GM21526 (cell line): ENCODE measurements around the gene BORCS6.

Experiments used
- ATAC-seq: cut with Tn5 transposase; IDR thresholded peaks from one replicate; pipeline ENCODE4 v1.9.1; 2021; ENCODE audit warnings: moderate library complexity; ENCODE audit not compliant: unreplicated experiment, low FRiP score

BORCS6 gene

DNA sequence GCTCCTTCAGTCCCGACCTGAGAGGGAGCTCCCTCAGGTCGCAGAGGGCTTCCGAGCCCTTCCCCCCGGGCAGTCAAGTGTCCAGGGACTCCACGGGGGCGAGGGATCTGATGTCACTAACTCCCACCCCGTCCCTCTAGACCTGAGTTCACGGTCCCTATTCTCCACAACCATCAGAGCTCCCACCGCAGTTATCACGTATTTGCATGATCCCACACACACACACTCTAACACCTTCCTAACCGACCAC, 34.1 kb downstream of the BORCS6 start:
- no peak for ATAC-seq

DNA sequence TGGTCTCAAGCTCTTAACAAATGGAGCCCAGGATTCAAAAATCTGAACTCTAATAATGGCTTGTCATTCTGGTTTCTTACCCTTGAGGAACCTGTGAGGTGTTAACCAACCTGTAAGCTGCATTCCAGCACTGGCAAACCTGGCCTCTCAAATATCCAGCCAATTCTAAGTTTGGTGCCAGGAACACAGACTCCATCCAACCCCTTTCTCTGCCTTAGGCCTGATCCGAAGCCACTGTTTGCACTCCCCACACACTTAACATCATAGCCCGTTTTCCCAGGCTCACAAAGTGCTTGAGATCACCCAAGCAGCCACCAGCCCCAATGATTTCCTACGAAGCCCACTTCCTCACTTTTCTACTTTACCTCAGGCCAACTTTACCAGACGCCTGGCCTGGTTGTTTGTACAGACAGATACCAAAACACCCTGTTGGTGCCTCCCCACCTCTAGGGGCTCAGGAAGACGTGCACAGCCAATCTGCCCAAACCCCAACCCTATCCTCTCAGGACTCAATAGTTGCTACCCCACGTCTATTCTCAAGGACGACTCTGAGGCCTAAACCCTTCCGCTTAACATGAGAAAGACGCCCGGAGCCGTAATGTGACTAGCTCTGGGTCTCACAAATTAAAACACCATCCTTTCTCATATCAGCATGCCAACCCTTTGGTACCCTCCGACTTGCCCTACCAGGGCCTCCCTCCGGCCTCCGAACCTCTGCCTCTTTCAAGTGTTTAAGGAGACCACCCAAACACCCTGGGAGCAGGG, 34.6 kb downstream of the BORCS6 start:
- ATAC-seq = no peak

DNA sequence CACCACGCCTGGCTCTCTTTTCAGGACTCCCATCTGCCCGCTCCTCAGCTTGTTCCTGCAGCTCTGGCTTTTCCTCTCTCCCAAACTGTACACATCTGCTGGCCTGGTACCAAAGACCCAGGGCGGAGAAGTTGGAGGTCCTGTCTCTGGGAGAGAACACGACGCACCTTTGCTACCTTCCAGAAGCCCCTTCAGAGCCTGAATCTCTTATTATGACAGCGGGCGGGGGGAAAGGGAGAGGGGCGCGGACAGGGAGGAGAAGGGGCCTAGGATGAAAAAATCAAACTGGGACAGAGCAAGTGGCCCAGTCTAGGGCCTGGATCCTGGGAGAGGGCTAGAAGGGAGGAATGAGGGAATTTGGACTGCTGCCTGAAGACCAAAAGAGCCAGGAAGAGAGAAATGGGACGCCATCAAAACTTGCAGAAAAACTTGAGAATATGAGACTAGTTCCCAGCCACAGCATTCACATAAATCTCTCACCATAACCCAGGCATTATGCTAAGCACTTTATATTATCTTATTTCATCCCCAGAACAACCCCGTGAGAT, 35.3 kb downstream of the BORCS6 start:
- no peak for ATAC-seq

DNA sequence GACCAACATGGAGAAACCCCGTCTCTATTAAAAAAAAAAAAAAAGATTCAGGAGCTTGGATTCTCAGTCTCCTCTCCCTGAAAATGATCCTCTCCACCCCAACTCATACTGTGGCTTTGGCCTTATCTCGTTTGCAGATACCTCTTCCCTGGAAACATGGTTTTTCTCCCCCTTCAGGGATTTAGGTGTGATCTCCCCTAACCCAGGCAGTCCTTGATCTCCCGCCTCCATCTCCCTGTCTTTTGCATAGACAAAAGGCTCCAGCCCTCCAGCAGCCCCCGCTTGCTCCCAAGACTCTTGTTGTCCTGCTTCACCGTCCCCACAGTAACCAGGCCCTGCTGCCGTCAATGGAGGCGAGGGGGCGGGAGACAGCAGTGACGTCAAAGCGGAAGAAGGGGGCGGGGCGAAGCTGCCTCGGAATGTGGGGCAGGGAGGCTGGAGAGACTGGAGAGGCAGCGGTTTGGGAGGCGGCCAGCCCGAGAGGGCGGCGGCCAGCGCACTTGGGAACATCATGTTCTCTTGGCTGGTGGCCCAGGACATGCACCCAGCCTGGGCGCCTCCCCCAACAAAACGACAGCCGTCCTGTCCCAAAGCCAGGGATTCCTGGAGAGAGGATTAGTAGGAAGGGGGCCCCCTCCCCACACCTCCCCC, 35.9 kb downstream of the BORCS6 start:
- ATAC-seq = no peak

DNA sequence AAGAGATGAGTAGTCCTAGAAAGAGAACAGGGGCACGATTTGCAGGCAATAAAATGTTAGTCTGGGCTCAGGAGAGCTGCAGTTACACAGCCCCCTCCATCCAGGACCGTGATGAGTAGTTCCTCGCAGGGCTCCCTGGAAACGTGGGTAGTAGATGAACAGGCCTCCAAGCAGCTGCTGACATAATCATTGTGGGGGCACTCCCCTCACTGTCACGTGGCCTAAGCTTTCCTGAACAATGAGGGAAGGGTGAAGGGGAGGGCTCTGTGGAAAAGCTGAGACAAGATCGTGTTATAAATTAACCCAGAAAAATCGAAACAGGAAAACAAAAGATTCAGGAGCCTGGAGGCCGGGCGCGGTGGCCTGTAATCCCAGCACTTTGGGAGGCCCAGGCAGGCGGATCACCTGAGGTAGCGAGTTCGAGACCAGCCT, 36.4 kb downstream of the BORCS6 start:
- no peak for ATAC-seq

DNA sequence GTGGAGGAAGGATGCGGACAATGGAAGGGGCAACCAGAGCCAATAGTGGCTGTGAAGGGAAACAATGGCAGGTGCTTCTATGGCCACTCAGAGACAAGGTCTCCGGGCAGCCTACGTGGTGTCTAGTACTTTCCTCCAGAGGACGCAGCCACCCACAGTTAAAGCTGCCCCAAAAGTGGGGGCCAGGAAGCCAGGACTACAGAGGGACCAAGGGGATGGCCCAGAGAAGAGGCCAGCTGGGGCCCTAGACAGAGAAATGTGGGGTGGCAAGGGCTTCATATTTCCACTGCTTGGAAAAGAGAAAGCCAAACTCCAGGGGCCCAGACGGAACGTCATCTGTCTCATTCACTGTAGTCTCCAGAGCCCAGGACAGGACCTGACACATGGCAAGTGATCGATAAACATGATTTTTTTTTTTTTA, 36.9 kb downstream of the BORCS6 start:
- ATAC-seq = no peak

DNA sequence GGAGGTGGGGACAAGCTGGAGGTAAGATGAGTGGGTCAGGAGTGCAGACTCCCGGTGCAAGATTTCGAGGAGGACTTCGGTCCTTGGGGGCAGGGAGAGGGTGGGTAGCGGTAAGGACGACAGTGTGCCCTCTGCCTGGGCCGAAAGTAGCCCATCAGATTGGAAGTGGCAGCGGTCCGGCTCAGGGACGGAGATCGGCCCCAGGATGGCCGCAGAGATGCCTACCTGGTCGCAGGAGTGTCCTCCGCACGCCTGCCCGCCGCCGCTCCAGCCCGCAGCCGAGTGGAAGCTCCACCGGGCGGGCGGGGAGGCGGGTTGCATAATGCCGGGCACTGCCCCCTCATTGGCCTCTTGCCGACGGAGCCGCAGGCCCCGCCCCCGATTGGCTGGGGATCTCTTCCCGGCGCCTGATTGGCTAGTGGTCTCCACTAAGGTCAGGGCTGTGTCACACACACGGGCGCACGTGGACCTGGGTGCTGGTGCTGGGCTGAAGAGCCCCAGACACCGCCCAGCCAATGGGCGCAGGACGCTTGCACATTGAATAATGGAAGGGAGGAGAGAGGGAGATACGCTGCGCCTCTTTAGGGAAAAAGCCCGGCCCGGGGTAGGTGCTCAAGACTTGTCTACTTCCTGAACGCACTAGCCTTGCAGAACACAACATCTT, 37.7 kb downstream of the BORCS6 start, which contains the start of gene PER1:
PER1 (minus strand) TSS at position 293 of the 664 bp plus-strand sequence. CDS start 1,698 bp downstream, outside the sequence.
- ATAC-seq = no peak

DNA sequence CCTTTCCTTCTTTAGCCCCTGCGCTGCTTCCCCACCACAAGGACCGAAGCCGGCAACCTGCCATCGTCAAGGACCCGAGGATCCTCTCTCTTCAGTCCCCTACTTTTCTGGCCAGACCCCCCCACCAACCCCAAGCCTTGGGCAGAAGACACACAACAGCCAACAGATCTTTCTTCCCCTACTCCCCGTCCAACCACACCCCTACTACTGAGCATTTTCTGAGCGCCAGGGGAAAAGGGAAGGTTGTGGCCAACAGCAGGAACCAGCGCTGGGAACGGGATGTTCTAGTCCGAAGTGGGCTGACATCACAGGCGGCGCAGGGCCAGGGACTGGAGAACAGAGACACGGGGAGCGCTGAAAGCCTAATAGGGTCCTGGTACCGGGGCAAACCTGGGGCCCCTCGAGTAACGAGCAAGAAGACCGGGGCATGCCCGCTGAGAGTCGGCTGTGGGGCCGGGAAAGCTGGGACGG, 38.3 kb downstream of the BORCS6 start:
- no peak for ATAC-seq

DNA sequence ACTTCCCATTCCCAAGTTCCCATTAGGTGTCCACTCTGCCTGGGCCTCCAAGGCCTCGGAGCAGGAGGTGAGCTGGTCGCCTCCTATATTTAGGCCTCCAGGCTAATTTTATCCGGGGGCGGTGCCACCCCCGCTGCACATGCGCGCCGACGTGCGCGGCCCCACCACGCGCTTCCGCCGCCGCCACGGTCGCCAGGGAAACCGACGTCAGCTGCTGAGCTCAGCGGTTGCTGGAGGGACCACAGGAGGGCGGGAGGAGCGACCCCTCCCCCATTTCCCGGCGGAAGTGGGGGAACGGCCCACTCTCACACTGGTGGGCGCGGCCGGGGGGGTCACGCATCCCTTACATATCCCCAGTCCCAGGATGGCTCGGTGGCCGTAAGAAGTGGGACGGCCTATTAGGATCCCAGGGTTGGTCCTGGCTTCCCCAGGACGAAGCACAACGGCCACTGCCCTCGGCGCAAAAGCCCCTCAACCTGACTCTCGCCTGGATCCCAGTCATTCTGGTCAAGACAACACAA, 38.8 kb downstream of the BORCS6 start:
- ATAC-seq = no peak

DNA sequence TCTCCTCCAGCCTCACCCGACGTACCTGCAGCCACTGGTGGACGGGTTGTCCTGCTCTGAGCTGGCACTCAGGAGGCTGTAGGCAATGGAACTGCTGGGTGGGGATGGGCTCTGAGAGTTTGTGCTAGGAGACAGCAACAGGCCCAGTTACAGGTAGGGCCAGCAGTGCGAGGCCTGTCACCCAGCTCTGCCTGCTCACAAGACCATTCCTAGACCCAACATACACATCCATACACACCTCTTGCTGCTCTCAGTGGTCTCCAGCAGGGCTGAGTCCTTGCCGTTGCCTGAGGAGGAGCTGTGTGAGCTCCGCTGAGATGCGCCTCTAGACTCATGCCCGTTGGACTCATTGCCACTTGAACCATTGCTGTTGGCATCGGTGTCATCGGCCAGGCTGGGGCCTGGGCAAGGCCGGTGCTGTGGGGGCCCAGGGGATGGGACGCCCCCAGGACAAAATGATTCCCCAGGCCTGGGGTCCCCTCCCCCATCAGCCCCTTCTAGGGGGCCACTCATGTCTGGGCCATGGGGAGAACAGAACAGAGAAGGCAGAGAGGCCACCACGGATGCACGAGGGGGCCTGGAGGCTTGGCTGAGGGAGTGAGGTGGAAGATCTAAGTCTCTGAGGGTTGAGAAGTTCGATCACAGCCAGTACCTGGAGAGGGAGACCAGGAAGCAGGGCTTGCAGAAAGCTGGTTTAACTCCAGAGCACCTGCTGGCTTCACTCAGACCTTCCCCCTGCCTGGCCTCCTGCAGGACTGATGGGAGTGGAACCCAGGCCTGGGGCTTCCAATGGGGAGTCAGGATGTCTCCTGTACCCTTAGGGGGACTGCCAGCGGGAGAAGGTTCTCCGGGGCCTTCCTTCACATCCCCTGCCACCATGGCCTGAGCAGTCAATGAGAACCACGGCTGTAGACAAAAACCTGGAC, 39.5 kb downstream of the BORCS6 start:
- no peak for ATAC-seq

DNA sequence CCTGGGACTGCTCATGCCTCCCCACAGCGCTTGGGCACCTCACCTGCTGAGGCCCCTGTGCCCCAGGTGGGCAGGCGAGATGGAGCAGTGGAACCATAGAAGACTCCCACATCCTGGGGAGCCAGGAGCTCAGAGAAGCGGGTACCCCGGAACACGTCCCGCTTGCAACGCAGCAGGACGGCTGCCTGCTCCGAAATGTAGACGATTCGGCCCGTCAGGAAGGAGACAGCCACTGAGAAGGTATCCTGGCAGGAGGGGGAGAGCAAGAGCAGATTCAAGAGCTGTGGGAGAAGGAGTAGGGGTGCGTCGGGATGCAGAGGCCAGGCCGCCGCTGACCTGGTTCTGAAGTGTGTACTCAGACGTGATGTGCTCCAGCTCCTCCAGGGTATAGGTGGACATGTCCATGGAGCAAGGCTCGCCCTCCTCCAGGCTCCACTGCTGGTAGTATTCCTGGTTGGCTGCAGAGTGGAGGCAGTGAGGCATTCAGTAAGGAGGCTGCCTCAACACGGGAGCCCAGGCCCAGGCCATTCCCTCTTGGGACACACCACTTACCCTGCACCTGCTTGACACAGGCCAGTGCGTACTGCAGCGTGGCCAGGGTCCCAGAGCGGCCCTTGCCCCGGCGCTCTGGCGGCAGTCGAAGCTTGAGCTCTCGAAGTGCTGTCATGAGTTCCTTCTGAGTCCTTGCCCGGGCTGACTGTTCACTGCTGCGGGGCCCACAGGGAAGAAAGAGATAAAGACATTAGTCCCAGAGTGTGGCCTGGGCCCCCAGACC, 40.4 kb downstream of the BORCS6 start:
- ATAC-seq = no peak

DNA sequence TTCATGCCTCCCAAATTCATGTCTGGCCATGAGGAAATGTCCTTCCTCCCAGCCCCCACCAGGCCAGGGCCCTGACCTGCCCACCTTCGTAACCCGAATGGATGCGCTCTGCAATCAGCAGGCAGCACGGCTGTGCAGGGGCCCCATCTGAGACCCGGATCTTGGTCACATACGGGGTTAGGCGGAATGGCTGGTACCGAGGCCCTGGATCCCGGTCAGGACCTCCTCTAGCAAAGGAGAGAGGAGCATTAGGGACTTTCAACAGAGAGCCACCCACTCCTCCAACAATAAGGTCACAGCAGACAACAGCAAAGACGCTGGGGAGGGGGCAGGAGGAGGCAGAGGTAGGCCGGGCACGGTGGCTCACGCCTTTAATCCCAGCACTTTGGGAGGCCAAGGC, 41.4 kb downstream of the BORCS6 start:
- ATAC-seq = no peak

DNA sequence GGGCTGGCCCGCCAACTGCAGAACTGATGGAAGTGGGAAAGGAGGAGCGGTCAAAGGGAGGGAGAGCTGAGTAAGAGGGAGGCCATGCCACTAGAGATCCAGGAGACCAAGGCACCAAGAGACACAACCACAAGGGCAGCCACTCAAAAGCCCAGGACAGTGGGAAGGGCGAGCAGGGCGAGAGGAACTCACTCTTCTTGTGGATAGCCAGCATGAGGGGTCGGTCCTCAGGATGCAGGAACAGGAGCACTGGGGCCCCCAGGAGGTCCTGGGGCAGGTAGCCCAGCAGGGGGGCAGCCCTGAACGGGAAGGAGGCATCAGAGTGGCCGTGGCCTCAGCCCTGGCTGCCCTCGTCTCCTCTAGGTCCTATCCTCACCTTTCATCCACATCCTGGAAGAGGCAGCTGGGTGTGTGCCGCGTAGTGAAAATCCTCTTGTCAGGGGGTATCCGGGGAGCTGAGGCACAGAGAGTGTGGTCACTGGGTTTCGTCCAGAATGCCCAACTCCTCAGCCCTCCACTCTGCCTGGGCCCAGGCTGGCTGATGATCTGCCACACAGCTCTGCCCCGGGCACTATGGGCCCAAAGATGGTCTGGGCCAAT, 42.1 kb downstream of the BORCS6 start:
- ATAC-seq = no peak

DNA sequence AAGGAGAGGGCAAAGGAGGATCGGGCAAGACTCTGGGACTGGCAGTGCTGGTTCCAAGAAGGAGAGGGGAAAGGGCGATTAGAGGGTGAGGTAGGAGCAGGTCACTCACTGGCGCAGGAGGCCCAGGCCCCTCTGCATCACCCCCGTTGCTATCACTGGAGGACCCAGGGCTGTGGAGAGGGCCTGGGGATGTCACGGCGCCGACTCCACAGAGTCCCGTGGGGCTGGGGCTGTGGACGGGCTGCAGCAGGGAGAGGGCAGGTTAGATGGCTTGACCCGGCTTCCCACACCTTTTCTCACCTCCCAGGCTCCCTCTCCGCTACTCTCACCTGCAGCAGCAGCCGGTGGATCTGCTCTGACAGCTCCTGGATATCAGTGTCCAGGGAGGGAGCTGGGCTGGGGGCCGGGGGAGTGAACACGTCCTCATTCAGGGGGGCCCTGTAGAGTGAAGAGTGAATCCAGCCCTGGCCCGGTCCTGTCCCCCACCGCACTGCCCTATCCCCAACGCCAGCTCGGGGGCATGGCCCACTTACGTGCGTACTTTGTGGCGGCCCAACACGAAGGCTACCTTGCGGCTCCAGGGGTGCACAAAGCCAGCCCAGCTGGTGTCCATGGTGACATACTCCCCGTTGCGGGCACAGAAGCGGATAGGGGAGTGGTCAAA, 42.7 kb downstream of the BORCS6 start:
- ATAC-seq = no peak

DNA sequence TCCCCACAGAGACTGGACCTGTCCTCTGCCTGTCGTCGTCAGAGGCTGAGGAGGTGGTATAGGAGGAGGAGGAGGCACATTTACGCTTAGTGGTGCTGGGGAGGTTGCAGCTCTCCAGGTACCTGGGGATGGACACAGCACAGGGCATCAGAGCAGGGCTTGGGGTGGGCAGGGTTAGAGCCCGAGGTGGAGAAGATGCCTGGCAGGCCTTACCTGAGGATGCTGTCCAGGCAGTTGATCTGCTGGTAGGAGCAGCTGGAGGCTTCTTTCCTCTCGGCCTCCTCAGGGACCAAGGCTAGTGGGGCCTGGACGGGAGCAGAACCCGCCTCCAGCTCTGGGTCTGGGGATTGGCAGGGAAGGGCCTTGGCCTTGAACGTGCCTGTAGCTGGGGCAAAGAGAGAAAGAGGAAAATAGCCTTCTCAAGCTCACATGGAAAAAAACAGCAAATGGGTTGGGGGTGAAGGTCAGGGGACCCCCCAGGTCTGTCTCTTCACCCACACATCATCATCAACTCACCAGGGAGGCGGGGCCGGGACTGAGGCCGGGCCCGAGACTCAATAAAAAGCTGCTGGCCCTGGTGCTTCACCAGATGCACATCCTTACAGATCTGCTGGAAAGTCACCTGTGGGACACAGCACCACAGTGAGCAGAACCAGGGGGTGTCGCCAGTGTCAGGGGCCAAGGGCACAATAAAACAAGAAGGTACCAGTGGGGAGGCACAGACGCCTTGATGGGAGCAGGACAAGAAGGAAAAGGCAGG, 43.4 kb downstream of the BORCS6 start:
- ATAC-seq = no peak

DNA sequence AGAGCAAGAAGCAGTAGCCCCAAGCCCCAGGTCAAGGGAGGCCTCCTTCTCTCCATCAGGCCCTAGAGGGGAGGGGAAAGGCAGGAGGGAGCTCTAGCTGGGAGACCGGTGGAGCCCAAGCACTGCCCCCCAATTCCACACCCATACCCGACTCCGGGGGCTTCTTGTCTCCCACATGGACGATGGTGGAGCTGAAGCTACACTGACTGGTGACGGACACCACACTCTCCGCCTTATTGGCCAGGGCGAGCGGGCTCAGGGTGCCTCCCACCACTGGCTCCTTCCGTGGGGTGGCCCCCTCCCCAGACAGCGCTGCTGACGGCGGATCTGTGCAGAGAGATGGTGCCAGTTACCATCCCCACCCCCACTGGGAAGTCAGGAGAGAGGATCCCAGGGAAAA, 44.2 kb downstream of the BORCS6 start:
- ATAC-seq = no peak

DNA sequence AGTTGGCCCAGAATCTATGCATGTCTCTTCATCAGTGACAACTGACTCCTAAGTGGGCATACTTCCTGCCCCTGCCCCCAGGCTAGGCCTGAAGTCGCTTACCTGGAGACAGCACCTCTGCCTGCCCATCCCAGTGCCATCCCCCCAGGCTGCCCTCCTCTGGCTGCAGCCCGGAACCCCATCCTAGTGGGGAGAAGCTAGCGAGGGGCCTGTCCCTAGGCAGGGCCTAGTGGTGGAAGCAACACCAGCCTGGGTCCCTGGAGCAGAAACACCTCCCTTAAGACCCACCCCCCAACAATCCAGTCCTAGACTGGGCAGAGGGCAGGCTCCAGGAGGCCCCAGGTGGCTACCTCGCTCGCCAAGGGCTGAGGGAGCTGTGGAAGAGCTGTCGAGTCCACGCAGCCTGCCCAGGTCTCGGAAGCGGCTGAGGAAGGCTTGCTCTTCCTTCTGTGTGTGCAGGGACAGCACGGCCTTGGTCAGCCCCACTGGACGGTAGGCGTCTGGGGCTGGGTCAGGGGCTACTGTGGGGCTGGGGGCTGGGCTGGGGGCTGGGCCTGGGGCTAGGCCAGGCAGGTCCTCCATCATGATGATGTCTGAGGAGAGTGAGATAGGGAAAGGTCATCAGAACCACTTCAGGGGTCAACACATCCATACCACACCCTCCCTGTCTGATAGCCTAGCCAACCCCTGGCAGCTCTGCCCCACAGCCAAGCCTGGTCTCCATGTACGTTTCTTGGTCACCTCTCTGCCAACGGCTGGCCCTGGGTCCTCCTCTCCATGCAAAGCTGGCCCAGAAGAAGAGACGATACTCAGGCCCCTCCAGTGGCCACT, 45.4 kb downstream of the BORCS6 start:
- ATAC-seq = no peak
